ENCODE measurements around the gene MDM1.

MDM1 gene

DNA sequence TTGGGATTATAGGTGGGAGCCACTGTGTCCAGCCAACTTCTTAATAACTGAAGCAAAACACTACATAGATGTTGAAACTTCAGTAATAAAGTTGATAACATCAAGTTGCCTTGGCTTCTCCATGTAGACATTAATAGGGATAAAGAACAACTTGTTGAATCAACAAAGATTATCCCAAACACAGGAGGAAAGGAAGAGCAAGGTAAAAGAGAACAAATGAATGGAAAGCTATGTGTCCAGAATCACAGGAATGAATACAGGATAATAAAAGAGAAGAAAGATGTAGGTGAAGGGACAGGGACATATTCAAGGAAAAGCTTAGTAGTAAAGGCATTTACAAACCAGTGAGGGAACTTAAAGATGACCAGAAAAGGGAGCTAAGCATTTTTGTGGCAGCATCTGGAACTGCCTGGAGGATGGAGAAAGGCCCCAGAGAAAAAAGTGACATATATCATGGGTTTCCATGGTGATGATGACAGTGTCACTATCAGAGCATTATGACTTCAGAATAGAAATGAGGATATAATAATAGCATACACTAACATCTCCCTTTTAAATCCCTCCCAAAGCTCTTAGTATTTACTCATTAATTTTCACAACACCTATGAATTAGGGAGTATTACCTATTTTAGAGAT lies 24.0 kb upstream of the MDM1 start:
- DNase-seq (ENCODE audit: low read depth), result no peak

DNA sequence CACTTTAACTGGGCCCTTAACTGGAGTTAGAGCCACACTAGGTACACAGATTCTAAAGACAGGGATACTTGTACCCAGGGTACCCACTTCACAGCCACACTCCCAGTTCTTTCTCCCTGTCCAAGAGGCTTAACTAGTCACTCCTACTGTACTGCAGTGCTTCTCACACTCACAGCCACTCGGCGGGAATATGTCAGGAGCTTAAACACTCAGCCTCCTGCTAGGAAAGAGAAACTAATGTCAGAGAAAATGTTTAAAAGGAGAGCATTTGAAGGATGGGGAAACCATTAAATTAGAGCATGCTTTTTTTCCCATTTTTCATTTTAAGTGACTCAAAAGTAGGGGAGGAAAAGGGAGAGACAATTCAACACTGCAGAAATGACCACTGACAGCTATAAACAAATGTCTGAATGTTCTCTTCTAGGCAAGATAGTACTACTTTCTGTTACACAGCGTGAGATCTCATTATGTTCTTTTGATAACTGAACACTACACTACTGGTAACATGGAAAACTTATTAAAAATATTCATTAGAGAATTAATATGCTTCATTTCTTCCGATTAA lies 22.9 kb upstream of the MDM1 start:
- DNase-seq (ENCODE audit: low read depth), result no peak

DNA sequence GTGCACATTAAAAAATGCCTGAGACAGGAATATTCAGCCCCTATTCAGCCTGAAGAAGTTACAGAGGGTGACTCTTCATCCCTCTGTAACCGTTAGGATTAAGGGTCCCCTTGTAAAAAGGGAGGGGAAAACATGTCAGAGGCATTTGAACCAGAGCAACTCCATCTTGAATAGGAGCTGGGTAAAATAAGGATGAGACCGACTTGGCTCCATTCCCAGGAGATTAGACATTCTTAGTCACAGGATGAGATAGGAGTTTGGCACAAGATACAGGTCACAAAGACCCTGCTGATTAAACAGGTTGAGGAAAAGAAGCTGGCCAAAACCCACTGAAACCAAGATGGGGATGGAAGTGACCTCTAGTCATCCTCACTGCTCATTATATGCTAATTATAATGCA lies 19.9 kb upstream of the MDM1 start:
- peak; percentile 28 for DNase-seq (ENCODE audit: low read depth)

DNA sequence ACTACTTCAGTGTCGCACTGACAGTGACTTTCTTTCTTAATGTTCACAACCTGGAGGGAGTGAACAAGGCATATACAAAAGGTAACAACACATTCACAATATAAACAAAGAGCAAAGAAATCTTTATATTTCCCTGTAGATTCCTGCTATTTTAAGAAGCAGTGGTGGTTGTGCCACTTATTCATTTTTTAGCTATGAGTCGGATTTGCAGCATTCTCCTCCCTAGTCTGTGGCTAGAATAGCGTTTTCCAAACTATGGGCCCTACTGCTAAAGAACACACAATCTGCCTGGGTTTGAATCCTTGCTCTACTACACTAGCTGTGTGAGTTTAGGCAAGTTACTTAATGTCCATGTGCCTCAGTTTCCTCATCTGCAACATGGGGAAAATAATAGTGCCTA lies 18.6 kb upstream of the MDM1 start:
- DNase-seq (ENCODE audit: low read depth), result peak; percentile 41

DNA sequence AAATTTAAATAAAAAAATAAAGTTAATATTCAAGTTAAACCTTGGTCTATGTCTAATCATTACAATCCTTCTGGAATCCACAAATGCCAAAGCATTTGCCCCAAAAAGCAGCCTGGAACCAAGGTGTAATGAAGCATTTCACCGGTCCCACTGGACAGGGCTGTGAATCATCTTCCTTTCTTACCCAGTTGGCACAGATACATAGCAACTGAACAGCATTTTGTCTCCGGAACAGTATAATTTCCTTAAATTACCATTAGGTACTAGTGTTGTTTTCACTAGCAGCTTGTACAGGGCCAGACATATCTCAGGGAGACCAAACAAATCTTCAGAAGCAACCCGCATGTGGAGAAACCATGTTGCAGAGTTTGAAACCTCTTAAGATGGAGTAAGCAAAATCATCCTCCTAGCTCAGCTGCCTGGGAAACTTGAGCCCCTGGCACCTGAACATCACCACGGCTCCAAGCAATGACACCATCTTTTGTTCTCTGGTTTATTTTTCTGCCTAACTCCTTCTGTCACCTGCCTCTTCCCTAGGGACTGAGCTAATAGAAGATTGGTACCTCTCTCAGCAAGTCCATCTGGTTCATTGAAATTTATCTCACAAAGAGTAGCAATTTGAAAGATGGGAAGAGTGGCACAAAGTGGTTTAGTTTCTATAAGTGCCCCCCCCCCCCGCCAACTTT lies 17.9 kb upstream of the MDM1 start:
- DNase-seq (ENCODE audit: low read depth), result no peak

DNA sequence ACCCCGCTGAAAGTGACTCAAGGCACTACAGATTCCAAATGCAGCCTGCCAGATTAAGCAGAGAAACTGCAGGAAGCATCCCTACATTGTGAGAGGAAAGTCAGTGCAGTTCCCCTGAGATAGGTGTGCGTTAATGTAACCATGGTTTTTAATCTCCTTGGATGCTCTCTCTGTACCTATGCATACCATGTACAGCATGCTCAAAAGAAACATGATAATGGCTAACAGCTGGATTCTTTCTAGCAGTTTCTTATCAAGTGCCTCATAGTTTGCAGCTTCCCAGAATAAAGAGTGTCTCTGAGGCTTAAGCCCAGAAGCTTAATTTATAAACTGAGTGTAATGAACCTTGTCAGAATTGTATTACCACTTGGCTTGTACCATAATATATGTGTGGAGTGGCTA lies 17.1 kb upstream of the MDM1 start:
- DNase-seq (ENCODE audit: low read depth), result no peak

DNA sequence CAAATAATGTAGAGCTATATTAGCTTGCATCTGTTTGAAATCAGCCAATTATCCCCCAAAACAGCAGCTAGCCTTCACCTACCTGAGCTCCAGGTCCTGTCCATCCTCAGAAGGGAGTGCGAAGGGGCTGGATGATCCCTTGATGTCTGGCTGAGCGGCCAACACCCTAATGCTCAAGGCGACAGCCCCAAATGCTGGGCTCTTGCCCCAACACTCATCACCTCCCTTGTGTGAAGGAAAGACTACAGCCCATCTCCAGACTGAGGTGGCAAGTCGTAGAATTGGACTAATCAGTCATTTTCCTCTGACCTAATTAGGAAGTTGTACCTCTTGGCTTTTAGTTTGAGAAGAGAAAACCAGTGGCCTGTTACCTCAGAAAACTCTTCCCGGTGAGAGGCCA lies 16.3 kb upstream of the MDM1 start:
- no peak for DNase-seq (ENCODE audit: low read depth)

DNA sequence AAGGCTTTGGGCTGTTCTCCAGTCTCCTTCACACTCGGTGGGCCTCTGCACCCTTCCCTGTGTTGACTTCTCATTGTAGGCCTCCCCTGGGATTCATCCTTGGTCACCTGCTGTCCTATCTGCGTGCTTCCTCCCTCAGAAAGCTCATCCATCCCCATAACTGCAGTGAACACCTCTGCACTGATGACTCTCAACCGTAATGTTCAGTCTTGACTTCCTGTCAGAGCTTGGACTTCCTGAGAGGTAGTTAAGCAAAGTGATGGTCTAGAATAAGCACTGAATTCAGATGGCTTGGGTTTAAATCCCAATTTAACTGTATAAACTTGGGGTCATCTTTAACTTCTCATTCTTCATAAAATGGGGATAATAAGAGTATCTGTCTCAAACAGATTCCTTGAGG lies 13.6 kb upstream of the MDM1 start:
- DNase-seq (ENCODE audit: low read depth), result no peak

DNA sequence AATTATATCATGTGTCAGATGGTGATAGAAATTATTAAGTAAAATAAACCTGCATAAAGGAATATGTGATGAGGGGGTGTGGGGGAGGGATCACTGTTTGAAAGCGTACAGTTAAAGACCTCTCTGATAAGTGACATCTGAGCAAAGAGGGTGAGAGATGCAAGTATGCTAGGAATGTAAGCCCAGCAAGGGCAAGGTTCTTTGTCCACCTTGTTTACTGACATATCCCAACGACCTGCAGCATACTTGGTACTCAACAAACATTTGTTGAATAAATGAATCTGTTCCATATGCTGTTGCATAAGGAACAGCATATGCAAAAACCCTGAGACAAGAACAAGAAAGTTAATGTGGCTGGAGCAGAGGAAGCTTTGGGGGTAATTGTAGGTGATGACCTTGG lies 12.0 kb upstream of the MDM1 start:
- no peak for DNase-seq (ENCODE audit: low read depth)

DNA sequence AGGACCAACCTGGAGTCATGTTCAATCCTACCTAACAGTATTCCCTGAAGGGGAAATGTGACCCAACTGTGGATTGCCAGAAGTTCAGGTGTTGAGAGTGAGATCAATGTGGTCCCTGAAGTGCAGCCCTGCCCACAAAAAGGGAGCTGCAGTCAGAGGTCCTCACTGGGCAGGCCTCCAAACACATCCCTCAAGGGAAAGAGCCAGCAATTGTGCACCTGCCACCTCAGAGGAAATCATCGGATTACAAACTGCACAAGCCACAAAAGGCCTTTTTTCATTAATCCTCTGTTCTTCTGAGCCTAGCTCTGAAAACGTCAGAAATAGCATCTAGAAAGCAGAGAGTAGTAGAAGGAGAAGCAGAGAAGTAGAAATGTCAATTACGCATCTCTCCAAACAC lies 10.8 kb upstream of the MDM1 start:
- no peak for DNase-seq (ENCODE audit: low read depth)

DNA sequence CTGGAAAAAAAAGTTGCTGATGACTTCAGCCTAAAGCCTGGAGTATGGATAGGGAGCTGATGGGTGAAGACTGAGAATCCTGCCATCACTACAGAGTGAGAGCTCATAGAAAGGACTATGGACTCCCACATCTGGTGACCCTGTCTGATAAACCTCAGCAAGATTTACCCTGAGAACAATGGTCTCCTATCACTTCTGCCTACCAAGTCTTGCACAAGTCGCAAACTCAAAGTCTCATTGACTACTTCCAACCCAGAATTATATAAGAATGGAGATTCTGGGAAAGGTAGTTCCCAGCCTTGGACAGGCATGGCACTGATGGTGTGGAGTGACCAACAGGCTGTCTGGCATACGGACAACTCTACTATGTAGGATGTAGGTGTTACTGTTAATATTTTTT lies 9.7 kb upstream of the MDM1 start:
- no peak for DNase-seq (ENCODE audit: low read depth)

DNA sequence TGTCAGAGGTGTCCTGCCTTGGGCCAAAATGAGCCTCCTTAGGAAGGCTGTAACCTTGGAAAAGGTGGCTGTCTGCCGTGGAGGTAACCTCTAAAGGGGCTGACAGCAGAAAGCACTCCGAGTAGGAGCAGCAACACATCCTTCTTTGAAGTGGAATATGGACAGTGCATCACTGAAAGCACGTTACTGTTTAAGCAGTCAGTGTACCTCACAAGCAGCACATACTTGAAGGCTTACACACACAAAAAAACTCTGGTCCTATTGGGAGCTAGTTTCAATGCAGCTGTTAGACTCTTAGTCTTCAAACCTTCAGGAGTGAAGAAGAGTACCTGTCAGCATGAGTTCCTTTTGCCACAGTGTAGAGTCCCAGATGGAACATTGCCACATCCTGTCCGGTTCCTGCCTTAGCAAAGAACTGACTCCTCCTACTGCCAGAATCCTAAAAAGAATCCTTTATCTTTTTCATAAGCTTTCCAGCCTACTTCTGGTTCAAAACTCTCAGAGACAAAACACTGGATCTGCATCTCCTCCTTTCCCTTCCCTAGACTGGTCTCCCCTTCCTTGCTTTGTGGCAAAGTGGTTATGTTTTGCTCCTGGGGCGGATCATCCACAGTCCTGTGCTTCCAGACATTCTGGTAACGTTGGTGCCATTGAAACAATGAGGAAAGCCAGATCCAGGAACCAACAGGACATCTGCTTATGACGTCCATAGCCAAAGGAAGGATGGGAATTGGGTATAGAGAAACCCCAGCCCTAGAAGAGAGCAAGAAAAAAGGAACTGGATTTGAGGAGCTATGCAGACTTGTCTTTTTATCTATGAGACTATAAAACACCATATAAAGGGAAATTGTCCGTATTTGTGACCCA lies 8.5 kb upstream of the MDM1 start:
- no peak for DNase-seq (ENCODE audit: low read depth)

DNA sequence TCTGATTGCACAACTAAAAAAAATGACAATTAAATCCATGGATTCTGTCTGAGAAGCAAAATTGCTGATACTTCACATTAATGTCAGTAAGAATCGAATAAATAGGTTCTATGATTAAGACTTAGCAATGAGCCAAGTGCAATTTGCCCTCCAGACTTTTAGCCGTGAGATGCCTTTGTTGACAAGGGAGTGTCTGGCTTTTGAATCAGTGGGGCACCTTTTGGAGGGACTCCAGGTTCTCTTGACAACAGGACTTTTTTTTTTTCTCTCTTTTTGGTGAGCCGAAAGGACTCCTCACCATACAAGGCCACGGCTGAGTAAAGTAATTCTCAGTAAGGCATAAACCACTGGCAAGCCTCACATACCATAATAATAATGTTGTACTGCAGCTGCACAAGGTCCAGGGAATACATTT lies 4.7 kb upstream of the MDM1 start:
- no peak for DNase-seq (ENCODE audit: low read depth)

DNA sequence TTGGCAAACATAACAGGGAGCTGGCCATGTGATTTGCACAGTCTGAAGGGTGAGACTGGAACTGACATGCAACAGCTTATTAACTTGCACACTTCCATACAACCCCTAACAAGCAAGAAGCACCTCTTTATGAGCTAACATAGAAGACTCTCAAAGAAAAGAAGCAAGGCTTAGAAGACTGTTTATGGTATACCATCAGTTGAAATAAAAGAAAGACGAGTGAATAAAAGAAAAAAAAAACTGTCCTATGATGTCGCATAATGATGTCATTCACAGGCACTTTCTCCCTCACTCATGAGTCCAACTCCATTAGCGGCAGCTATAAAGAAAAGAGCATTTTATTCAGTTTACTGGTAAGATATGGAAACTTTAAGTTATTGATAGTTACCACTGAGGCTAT lies 3.3 kb upstream of the MDM1 start:
- no peak for DNase-seq (ENCODE audit: low read depth)

DNA sequence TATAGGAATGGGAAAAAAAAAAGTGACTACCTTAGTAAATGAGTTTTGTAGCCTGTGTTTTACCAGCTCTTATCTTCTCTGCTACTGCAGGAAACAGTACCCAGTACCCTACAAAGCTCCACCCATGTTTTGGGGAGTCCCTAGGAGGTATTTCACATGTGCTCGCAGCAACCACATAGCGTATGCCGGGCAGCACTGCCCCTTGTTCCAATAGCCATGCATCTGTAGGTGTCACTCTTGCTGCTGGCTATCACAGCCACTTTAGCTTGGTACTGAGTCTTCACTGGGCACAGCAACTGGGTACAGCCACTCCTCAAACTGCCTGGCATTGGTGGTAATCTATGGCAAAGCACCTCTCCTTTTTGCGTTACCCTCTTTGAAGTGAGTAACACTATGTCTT lies 2.0 kb upstream of the MDM1 start:
- no peak for DNase-seq (ENCODE audit: low read depth)

DNA sequence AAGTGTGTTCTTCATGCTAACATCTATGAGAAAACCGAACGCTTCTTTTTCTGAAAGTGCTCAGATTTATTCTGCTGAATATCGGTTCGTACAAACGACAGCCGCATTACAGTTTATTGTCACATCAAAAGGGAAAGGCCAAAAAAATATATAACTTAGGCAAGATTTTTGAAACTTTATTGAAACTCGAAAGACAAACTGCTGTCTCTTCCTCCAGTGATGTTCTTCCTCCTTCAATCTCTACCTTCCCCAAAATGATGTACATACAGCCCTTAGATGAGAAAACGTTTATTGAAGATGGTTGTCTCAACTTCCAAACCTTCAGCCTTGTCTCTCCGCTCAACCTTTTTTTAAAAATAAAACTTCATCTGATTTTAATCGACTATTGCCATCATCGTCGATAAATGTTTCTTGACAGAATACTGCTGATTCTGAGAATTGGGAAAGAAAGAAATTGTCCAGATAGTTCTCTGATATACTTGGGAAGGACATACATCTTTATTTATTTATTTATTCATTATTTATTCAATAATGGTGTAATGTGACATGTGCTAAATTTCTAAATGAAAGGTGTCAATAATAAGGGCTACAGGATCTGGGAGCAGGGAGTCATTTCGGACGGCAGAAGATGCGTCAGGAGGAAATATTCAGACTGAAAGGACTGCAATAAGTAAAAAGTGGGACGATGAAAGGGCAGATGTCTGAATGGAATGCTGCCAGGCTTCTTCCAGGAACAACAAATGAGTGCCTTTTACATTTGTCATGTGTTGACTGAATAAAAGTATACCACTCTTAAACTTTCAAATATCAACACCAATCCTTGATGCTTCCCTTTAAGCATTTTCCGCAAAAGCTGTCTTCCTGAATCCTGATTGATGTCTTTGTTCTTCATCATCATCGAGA lies 817 bp upstream of the MDM1 start:
- no peak for DNase-seq (ENCODE audit: low read depth)

DNA sequence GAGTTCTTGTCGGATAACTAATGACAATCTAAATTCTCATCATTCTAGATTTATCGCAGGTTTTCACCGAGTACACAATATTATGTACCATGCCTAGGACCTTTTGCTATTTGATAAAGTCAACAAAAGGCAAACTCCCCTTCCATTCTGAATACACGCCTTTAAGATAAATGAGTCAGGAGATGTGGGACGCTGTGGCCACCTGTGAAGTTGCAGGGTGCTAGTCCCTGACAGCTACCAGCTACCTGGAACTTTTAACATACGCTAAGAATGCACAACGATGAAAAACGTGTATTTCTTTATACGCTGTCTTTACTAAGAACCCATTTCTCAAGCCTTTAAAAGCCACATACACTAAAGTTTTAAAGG lies 678 bp downstream of the MDM1 start:
- no peak for DNase-seq (ENCODE audit: low read depth)

DNA sequence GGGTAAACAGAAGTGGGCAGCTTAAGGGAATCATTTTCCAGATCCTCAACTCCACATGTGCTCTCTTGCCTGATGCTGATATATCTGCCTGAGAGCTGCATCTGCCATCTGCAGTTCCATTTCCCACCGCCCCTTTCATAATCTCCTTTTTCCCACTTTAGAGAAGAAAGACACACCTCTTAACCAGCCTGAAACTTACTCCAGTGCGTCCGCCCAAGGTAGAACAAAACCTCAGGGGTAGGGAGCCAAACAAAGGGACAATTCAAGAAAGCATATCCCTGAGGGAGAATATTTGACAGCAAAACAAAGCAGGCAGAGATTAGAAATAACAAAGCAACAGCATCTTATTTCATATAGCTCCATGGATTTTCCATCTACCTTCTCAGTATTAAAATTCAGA lies 4.3 kb downstream of the MDM1 start:
- no peak for DNase-seq (ENCODE audit: low read depth)

DNA sequence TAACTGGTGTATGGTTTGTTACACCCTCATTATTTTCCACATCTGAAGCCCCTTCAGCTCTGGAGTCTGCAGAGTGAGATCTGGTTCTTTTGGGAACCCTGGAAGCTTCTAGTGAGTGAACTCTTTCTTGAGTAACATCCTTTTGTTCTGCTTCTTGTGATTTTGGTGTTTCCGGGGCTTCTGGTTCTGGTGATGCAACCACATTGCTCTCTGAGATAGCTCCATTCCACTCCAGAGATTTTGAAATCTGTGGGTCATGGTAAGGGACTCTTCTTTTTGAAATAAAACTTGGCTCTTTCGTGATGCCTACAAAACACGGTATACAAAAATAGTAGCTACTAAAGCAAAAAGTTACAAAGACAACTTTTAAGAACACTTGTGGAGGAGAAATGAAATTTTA lies 5.4 kb downstream of the MDM1 start:
- peak; percentile 42 for DNase-seq (ENCODE audit: low read depth)

DNA sequence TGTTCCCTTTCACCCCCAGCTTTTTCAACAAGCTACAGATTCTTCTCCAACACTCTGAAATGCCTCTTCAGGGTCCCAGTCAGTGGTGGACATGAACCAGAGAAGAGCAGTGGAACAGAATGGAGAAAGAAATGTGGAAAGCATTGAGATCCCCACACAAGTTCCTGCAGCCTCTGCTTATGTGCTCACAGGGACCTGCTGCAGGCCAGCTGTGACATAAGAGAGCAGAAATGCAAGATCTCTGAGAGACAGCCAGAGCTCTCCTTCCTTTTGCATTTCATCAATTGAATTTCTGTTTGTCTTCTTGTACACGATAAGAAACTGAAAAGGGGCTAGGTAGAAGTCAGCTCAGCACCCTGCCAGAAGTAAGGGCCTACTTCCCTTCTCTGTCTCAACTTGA lies 6.2 kb downstream of the MDM1 start:
- DNase-seq (ENCODE audit: low read depth), result no peak

DNA sequence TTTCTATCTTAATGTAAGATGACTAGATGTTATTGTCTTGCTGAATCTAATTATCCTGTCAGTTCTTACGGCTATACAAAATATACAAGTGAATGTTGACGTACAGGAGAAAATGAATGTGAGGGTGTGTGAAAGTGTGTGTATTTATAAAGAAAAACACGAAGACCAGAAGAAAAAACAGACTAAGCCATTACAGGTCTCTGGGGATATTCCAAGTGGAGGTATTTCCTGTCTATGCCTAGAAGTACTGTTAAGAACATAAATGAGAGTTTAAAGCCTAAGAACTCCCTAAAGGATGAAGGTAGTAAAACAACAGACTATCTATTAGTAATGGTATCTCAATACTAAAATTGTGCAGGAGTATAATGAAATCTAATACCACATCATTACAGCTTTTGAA lies 7.6 kb downstream of the MDM1 start:
- DNase-seq (ENCODE audit: low read depth), result no peak

DNA sequence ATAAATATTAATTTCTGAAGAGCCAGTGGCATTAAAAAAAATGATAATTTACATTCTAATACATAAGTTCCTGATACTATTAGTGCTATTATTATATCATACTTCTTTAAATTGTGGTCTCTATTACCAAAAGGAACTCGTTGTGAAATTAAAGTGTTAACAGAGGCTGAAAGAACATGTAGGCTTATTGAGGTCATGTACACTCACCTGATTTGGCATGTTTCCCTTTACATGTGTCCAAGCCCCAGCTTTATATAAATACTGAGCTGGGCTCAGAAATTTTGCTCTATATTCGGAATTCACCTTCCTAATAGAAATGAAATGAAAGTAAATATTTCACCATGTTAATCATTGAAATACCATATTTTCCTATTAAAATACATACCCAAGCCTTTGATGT lies 11.0 kb downstream of the MDM1 start:
- no peak for DNase-seq (ENCODE audit: low read depth)

All from iris pigment epithelial cell (primary cell).